Mammary epithelial cell (primary cell): ENCODE results near the gene NPHS2.

ENCODE experiments used
- CTCF ChIP-seq, 2 donors: IDR thresholded peaks in 1 of 2; conservative IDR thresholded peaks in 1 of 2; 2 replicates each; pipeline ENCODE4 v1.5.1; 2011 to 2012; ENCODE audit warnings: inconsistent platforms in 2 of 2, low read length in 2 of 2, mild to moderate bottlenecking in 2 of 2, control low read depth in 1 of 2, low read depth in 1 of 2; ENCODE audit not compliant: insufficient read depth in 1 of 2; ENCODE audit errors: extremely low read depth in 1 of 2
- EZH2 ChIP-seq: IDR thresholded peaks from 2 replicates; pipeline ENCODE4 v1.6.1; 2012; ENCODE audit warnings: low read length, inconsistent platforms, borderline replicate concordance

- TF ChIP-seq CTCF (conservative IDR thresholded peaks at IDR 0.05 in 1 of 2, IDR thresholded peaks at IDR 0.05 in 1 of 2; ENCODE audit: extremely low read depth in 1 of 2, insufficient read depth in 1 of 2, low read depth in 1 of 2, low read length in 2 of 2) (no peak), EZH2 (no peak)
Observed at GRCh38 chr1:179516976-179517705, 58.6 kb downstream of the NPHS2 start.
